Right ventricle myocardium superior (tissue), 1 donor: Measurements from ENCODE around the gene RAB20. TPM values are rescaled to one million over a fixed set of nuclear protein-coding genes. Genes with fewer than 3 reads are reported as not detected.

Experiments
- ATAC-seq: fragments of 200-7000 bp; cut with Tn5 transposase; one replicate; pipeline ENCODE4 v1.9.1; 2020; ENCODE audit warnings: mild to moderate bottlenecking; ENCODE audit not compliant: poor library complexity
- DNase-seq: peaks from one replicate; pipeline ENCODE4 v3.0.0-alpha.2; 2020
- intact Hi-C: fragments of 100-400 bp; cut with DNase I; formaldehyde crosslinking; loops from one replicate; pipeline ENCODE4 v1.11.2; 2022
- total RNA-seq: library from RNA; stranded (reverse); fragmentation: NEBNext Ultra II Directional; extraction: Animal tissue kit (Norgen Biotek cat#: 25700); gene quantifications from one replicate; pipeline ENCODE4 v1.2.1, GENCODE V29; 2021
- donor health status: DM: no; HTN: yes; CAD: no; lungs with severe emphysema.

RAB20 gene
- total RNA-seq, 1 donor from 2014 or later: 10.0 TPM

GRCh38 chr13:110559986-110560385, 1.5 kb downstream of the RAB20 start:
- ATAC-seq (no peak), DNase-seq (no peak)
- intact Hi-C loops: loop anchor here (5.0 to 10.0 kb wide), 2 partner anchors 38 to 55 kb away; no protein-coding TSS in a partner anchor

- ATAC-seq (peak; percentile 45), DNase-seq (peak; percentile 73)
- intact Hi-C loops: loop anchor here (5.0 kb wide), 1 partner anchor 37 kb away; no protein-coding TSS in a partner anchor
These were observed 2.0 kb downstream of the RAB20 start for GRCh38 chr13:110559429-110559943.

- ATAC-seq: no peak
- intact Hi-C loops: loop anchor here (5.0 kb wide), 1 partner anchor 35 kb away; no protein-coding TSS in a partner anchor
- no peak for DNase-seq
These were observed 3.8 kb downstream of the RAB20 start for GRCh38 chr13:110557610-110558305.

DNA sequence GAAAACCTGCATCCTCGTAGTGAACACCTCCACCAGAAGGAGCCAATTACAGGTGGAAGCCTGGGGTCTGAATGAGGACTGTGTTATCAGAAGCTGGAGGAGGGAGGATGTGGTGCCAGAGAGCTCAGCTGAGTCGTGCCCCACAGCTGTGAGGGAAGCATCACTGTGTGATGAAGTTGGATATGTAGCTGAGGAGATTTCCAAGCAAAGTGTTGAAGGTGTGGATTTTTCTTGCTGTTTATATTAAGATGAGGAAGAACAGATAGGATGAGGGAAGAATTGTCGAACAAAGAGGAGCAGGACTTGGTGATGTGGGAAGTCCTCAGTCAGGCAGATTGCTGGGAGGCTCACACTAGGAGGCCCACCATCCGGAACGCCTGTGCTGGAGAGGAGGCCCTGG, 4.4 kb downstream of the RAB20 start:
- no peak for DNase-seq
- no peak for ATAC-seq
- intact Hi-C loops: loop anchor here (5.0 kb wide), 1 partner anchor 35 kb away; no protein-coding TSS in a partner anchor

GRCh38 chr13:110556224-110556606, 5.3 kb downstream of the RAB20 start:
- intact Hi-C loops: loop anchor here (5.0 kb wide), 1 partner anchor 34 kb away; no protein-coding TSS in a partner anchor
- ATAC-seq: no peak

DNA sequence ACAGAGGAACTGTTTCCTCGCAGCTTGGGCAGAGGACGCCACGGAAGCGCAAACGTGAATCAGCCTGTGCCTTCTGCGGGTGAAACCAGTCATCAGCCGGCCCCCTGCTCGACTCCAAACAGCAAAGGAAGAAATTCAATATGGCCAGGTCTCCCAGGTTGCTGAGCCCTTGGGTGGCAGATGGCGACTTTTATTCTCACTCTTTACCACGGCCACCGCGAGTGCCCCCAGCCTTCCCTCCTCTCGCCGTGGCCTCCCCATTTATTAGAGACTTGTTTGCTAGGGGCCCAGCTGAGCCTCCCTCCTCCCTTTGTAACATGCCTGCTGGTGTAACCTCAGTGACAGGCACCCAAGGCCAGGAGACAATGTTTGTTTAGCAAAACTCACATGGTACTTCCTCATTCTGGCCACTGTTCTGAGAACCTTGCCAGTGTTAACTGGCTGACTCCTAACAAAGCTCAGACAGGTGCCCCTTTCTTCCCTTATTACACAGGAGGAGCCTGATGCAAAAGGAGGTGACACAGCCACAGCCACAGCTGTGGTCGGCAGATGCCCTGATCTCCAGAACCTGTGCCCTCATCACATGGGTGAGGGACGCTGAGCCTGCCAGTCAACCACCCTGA, 5.8 kb downstream of the RAB20 start:
- DNase-seq: no peak
- intact Hi-C loops: loop anchor here (5.0 kb wide), 1 partner anchor 33 kb away; no protein-coding TSS in a partner anchor
- ATAC-seq: no peak

More at GRCh38 chr13:110556224-110556606, 5.3 kb downstream of the RAB20 start:
- no peak for DNase-seq

DNA sequence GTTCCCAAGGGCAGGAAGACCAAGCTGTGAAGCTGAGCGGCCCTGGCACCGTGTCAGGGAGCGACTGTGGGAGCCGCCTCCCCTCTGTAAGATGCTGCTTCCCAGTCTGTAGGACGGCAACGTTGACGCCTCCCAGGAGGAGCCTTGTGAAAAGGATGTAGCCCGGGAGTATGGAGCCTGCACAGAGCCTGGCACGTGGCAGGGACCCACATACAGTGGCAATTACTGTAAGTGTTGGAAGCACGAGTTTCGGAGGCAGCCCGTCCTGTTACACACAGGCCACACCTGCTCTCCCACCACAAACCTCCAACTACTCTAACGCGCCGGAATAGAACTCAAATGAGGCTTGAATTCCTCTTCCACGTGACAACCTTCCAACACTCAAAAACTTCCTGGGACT, 6.6 kb downstream of the RAB20 start:
- intact Hi-C loops: loop anchor here (5.0 kb wide), 1 partner anchor 33 kb away; no protein-coding TSS in a partner anchor
- ATAC-seq (no peak), DNase-seq (no peak)

DNA sequence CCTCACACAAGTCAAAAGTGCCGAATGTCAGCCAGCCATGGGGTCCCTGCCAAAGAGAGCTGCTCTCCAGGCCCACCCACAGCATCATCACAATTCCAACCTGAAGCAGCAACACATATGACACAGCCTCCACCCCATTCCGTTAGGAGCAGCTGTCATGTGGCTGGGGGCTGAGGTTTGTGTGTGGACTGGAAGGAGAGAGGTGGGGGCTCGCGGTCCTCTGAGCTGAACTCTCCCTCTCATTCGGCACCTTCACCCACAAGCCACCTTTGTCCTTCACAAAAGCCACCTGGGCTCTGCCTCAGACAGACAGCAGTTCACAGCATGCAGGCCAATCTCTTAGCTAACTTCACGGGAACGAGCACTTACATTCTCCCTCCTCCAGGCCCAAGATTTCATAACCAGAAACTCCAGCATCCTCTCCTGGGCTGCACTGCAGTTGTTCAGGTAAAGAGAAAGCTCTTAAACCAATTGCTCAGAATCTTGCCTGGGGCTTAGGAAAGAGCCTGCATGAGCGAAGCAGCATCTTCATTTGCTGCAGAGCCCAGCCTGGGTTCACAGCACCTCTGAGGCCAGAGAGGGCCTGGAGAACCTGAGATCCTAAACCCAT, 7.2 kb downstream of the RAB20 start:
- intact Hi-C loops: no loop called here
- ATAC-seq (no peak), DNase-seq (no peak)

DNA sequence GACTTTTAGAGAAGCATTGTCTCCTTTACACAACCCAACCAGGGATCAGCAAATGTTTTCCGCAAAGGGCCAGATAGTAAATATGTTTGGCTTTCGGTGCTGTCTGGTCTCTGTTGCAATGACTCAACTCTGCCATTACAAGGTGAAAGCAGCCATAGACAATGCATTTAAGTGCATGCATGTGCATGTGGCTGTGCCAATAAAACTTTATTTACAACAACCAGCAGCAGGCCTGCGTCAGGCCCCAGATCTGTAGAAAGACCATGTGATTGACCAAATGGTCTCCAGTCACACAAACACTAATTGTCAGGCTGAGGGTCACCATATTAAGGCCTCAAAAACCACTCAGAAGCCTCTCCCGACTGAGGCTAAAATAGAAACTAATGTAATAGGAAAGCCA, 8.1 kb downstream of the RAB20 start:
- intact Hi-C loops: no loop called here
- ATAC-seq: no peak
- no peak for DNase-seq

DNA sequence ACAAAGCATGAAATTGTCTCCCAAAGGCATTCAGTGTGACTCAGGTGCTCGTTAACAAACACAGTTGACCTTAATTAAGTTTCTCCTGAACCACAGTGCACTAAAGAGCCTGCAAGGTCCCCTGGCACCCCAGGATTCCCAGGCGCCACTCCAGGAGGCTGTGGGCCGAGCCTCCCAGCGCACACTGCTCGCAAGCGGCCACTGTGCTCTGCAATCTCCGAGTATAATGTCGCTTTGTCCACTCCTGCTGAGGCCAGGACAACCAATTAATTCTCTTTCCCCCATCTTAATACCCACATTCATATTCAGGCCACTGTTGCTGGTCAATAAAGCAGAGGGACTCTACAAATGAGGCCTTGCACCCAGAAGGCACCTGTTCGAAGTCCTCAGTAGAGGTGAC, 8.8 kb downstream of the RAB20 start:
- no peak for ATAC-seq
- no peak for DNase-seq
- intact Hi-C loops: no loop called here

GRCh38 chr13:110551284-110551683, 10.2 kb downstream of the RAB20 start:
- no peak for ATAC-seq
- DNase-seq: no peak
- intact Hi-C loops: no loop called here

DNA sequence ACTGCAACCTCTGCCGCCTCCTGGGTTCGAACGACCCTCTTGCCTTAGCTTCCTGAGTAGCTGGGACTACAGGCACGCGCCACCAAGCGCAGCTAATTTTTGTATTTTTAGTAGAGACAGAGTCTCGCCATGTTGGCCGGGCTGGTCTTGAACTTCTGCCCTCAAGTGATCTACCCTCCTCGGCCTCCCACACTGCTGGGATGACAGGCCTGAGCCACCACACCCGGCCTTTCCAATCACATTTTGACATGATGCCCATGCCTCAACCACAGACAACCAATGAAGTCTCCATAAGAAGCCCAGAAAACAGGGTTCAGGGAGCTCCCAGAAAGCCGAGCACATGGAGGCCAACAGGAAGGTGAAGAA, 11.7 kb downstream of the RAB20 start:
- DNase-seq (no peak), ATAC-seq (no peak)
- intact Hi-C loops: no loop called here

DNA sequence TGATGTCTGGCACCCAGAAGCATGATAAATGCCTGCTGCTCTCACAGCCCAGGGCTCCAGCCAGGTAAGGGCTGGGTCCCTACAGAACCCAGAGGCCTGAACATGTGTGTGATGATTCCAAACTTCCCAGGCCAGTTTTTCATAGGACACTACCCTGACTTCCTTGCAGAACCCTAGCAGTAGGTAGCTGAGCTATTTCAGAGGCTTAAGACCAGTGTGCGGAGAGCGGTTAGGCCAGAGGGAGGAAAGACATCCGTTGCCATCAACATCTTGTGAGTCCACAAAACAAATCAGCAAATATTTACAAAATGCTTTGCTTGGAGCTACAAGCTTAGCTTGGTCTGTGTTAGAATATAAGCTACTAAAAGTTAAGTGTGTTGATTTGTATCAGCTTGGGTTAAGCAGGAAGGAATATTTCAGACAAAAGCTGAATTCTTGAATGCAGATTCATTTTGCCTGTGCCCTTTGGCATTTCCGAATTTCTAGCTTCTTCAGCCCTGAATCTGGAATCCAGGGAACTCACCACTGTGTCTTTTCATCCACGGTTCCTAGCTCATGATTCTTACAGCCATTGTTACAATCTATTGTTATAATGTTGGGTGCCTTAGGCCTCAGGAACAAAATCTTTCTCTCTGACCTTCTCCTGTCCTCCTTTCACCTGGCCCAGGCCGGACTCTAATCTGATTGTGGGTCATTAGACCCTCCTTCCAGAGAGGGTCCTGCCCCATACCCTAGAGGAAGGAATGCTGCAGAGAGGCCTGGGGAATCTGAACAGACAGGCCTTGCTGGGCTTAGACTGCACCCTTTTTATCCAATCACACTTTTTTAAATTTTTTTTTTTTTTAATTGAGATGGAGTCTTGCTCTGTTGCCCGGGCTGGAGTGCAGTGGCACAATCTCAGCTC, 12.4 kb downstream of the RAB20 start:
- ATAC-seq (no peak), DNase-seq (no peak)
- intact Hi-C loops: no loop called here

DNA sequence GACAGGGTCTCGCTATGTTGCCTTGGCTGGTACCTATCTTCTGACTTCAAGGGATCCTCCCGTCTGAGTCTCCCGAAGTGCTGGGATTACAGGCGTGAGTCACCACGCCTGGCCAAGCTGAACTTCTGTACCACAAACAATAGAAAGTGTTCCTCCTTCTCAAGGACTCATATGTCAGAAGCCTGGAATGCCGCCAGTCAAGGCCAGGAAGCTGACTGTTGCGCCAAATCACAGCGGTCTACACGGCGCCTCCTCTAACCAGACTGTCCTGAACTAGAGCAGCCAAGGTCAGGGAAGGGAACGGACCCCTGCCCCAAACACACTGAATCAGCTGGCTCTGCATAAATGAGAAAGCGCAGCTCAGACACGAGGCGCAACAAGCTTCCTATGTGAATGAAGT, 14.6 kb downstream of the RAB20 start:
- intact Hi-C loops: no loop called here
- DNase-seq (peak; percentile 88), ATAC-seq (peak; percentile 91)

GRCh38 chr13:110546378-110546777, 15.1 kb downstream of the RAB20 start:
- intact Hi-C loops: no loop called here
- DNase-seq (no peak), ATAC-seq (no peak)

GRCh38 chr13:110542169-110542796, 19.2 kb downstream of the RAB20 start:
- intact Hi-C loops: no loop called here

DNA sequence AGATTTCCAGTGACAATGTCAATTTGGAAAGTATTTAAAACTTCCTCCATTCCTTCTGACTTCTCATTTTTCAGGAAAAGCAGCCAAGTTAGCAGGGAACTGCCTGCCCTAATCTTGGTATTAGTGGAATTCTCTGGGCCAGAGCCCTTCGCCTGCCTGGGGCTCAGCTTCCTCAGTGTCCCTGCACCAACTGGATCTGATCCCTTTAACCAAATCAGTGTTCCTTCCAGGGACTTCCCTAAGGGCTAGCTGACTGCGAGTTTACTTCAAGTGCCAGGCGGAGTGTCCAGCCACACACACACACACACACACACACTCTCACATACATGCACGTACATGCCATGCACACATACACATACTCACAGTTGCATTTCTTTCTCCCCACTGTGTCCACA, 20.0 kb downstream of the RAB20 start:
- intact Hi-C loops: no loop called here
- DNase-seq (no peak), ATAC-seq (peak; percentile 41)

More at GRCh38 chr13:110542169-110542796, 19.2 kb downstream of the RAB20 start:
- ATAC-seq: no peak
- no peak for DNase-seq

- no peak for DNase-seq
- ATAC-seq: peak; percentile 24
- intact Hi-C loops: no loop called here
These were observed 20.5 kb downstream of the RAB20 start for GRCh38 chr13:110540871-110541525.
